HUES64 (cell line): ENCODE measurements around the gene FBRSL1.

Experiments used
- H3K27ac ChIP-seq: 2 replicates; pipeline ENCODE4 v1.7.0; 2013; ENCODE audit warnings: low read depth, low read length, inconsistent platforms
- H3K27me3 ChIP-seq: 2 replicates; pipeline ENCODE4 v1.6.1; 2013; ENCODE audit warnings: mild to moderate bottlenecking, low read length; ENCODE audit not compliant: insufficient read depth
- H3K36me3 ChIP-seq: 2 replicates; pipeline ENCODE4 v1.6.1; 2013; ENCODE audit warnings: mild to moderate bottlenecking, low read length; ENCODE audit not compliant: insufficient read depth
- H3K4me1 ChIP-seq: 2 replicates; pipeline ENCODE4 v1.6.1; 2013; ENCODE audit warnings: mild to moderate bottlenecking, low read length, moderate library complexity; ENCODE audit not compliant: insufficient read depth
- H3K4me3 ChIP-seq: 2 replicates; pipeline ENCODE4 v1.5.1; 2013; ENCODE audit warnings: mild to moderate bottlenecking, low read length, moderate library complexity
- H3K9ac ChIP-seq: 2 replicates; pipeline ENCODE4 v1.6.1; 2013; ENCODE audit warnings: mild to moderate bottlenecking, low read depth, low read length
- H3K9me3 ChIP-seq: 2 replicates; pipeline ENCODE4 v1.6.1; 2013; ENCODE audit warnings: low read depth, low read length; ENCODE audit not compliant: insufficient read depth
- WGBS: fragments of 150-250, 120-280 bp; methylation state at CpG from one replicate; pipeline ENCODE4 v1.1.7; 2013; ENCODE audit warnings: missing lambda C conversion rate; 5-methylcytosine and 5-hydroxymethylcytosine counted together

Gene FBRSL1

DNA sequence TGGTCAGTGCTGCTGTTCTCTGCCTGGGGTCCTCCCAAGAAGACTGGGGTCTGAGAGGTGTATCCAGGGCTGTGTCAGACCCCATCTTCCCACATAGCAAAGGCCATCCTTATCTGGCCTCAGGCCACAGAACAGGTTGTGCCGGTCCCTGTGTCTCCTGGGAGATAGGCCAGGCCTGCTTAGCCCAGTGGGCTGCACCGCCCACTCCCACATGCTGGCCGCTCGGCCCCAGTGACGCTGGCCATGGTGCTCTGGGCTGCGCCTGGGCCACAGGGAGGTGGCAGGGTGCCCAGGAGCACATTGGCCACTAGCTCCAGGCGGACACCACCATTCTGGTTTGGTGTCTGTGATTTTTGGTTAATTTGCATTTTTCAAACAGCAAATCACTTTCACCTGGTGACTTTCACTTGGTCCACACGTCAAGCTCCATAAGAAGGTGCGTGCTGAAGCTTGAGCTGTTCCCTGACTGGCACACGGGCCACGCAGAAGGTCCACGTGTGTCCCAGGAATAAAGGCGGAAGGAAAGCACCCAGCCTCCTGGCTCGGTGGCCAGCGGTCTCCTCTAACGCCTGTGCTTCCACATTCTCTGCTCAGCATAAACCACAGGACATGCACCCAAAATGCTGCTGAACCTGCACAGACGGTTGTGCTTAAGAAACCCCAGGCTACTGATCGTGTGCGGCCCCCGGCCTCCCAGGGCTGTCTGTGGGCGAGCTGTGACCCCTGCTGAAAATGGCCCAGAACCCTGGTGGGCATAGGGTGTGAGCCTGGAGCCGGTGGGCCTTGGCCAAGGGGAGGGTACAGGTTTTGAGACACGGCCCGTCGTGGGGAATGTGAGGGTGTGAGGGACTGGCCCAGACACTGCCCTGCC, 4.6 kb downstream of the FBRSL1 start:
- H3K4me1 ChIP-seq, result peaks cover 5% of the 10 kb centered on the region; the same call in 1 of the 2 replicates
- 0 out of 2 replicates have a peak, but pooled peaks cover 4% of the 10 kb centered on the region for H3K36me3 ChIP-seq
- 94% methylated on average over 25 of the region's 25 CpGs for WGBS
- H3K4me3 ChIP-seq, result no peak overlapping the region
- no peak overlapping the region for H3K9ac ChIP-seq
- H3K9me3 ChIP-seq, result no peaks in the 10 kb centered on the region
- peaks cover 14% of the 10 kb centered on the region for H3K27me3 ChIP-seq
- no peak overlapping the region for H3K27ac ChIP-seq

DNA sequence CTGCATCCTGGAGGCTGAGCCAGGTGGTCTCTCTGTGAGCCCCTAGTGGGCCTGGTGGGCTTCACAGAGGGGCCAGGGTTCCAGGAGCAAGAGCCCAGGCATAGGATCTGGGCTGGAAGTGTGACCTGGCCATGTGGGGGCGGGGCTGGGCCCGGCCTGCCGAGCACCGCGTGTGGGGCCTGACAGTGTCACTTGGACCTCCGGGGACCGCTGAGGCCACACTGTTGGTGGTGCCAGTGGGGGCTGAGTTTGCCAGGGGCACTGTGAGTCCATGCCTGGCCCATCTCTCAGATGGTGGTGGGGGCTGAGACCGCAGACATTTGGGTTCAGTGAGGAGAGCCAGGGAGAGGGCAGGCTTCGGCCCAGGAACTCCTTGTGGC, 5.2 kb downstream of the FBRSL1 start:
- Histone ChIP-seq H3K27me3 (peaks cover 13% of the 10 kb centered on the region), H3K9ac (no peak overlapping the region), H3K27ac (no peak overlapping the region), H3K4me3 (no peak overlapping the region), H3K36me3 (0 out of 2 replicates have a peak, but pooled peaks cover 4% of the 10 kb centered on the region), H3K4me1 (peaks cover 5% of the 10 kb centered on the region; the same call in 1 of the 2 replicates), H3K9me3 (no peaks in the 10 kb centered on the region)
- WGBS, result 89% methylated on average over 9 of the region's 9 CpGs

DNA sequence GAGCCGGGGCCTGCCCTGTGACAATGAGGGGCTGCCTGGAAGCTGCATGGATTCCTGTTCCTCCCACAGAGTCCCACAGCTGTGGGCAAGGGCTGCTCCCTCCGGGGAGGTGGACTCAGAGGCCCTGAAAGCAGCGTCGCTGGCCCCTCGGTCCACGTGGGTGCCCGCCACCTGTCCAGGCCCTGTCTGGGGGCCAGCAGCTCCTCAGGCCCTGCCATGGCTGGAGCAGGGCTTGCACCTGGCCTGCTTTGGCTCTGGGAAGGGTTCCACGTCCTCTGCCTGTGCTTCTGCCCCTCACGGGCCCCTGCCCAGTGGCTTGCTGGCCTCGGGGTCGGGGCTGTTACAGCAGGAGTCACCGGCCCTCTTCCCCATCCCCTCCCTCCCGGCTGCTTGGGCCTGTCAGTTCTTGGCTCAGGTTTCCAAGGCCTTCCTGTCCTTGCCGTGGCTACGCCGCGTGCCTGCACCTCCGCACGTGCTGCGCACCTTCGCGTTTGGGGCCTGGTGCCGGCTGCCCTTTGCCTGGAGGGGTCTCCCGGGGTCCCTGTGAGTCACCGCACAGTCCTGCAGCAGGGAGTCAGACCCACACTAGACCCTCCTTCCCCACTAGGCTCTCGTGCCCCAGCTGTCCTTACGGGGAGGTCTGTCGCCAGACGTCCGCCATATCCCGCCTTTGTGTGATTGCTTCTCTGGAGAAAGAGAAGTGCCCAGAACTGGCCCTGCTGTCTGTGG, 5.8 kb downstream of the FBRSL1 start:
- no peaks in the 10 kb centered on the region for H3K9me3 ChIP-seq
- no peak overlapping the region for H3K9ac ChIP-seq
- H3K4me3 ChIP-seq, result no peak overlapping the region
- H3K36me3 ChIP-seq, result 0 out of 2 replicates have a peak, but pooled peaks cover 4% of the 10 kb centered on the region
- no peak overlapping the region for H3K27ac ChIP-seq
- WGBS, result 89% methylated on average over 31 of the region's 31 CpGs
- peaks cover 5% of the 10 kb centered on the region; the same call in 1 of the 2 replicates for H3K4me1 ChIP-seq
- peaks cover 11% of the 10 kb centered on the region for H3K27me3 ChIP-seq

DNA sequence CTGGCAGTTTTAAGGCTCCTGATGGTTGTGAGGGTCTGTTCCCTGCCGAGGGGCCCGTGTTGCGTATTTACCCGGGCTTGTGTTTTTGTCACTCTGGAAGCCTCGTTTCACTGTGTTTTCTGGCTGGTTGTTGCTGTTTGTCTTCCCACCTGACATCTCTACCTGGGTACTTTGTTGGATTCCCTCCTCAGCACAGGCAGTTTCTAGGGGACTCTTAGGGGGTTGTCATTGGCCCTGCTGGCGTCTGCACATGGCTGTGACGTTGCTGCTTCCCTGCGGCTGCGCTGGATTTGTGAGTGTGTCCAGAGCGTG, 6.4 kb downstream of the FBRSL1 start:
- Histone ChIP-seq H3K27ac (no peak overlapping the region), H3K9me3 (no peaks in the 10 kb centered on the region), H3K36me3 (0 out of 2 replicates have a peak, but pooled peaks cover 4% of the 10 kb centered on the region), H3K9ac (no peak overlapping the region), H3K4me3 (no peak overlapping the region), H3K4me1 (no peaks in the 10 kb centered on the region), H3K27me3 (peaks cover 6% of the 10 kb centered on the region; the same call in 1 of the 2 replicates)
- 84% methylated on average over 10 of the region's 10 CpGs for WGBS

DNA sequence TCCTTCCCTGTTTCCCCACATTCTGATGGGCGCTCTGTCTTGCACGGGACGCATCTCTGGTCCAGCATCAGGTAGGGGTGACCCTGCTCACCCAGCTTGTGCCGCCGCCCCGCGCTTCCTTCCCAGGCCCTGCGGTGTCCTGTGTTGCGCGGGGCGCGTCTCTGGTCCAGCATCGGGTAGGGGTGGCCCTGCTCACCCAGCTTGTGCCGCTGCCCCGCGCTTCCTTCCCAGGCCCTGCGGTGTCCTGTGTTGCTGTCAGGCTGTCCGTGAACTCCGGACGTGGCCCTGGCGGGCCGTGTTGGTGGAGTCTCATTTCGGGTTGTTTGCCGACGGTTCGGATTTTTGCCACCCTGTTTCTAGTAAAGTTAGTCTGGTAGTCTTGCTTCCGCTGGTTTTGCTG, 6.8 kb downstream of the FBRSL1 start:
- Histone ChIP-seq H3K4me1 (no peaks in the 10 kb centered on the region), H3K27me3 (peaks cover 4% of the 10 kb centered on the region; the same call in 1 of the 2 replicates), H3K36me3 (0 out of 2 replicates have a peak, but pooled peaks cover 4% of the 10 kb centered on the region), H3K4me3 (no peak overlapping the region), H3K9ac (no peak overlapping the region), H3K9me3 (no peaks in the 10 kb centered on the region), H3K27ac (no peak overlapping the region)
- 92% methylated on average over 27 of the region's 27 CpGs for WGBS

DNA sequence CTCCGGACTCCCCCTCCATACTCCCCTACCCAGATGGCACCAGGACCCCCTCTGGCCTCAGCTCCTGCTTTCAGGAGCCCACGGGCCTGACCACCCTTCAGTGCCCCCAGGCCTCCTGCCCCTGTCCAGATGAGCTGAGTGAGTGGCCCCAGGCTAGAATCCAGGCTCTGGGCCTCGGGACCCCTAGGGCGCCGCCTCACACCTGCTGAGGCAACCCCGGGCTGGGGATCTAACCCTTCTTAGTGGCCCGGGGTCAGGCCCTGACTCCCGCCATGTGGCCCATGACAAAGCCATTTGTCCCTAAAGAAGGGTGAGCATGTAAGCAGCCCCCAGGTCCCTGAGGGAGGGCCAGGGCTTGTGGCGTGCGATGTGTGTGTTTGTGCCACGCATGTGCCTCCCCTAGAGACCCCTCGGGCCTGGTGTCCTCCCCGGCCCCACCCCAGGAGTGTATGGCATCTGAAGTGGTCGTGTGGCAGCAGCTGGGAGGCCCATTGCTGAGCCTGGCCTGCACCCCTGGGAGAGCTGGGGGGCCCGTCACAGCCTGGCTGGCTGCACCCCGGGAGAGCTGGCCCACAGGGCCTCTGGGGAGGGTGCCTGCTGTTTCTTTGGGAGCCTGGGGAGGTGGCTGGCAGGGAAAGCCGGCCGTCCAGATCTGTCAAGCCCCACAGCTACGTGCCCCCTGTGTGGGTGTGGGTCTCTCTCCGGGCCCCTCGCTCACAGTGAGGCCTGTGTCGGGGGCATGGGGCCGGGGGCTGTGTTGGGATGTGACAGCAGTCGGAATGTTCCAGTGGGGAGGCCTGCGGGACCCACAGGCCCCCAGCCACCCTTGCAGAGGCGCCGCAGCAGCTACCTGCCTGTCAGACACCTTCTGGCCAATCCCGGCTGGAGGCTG, 7.8 kb downstream of the FBRSL1 start:
- Histone ChIP-seq H3K4me1 (peaks cover 5% of the 10 kb centered on the region; the same call in 1 of the 2 replicates), H3K36me3 (0 out of 2 replicates have a peak, but pooled peaks cover 2% of the 10 kb centered on the region), H3K9ac (no peak overlapping the region), H3K9me3 (no peaks in the 10 kb centered on the region), H3K27ac (no peak overlapping the region), H3K27me3 (no peaks in the 10 kb centered on the region), H3K4me3 (no peak overlapping the region)
- 91% methylated on average over 27 of the region's 28 CpGs for WGBS

DNA sequence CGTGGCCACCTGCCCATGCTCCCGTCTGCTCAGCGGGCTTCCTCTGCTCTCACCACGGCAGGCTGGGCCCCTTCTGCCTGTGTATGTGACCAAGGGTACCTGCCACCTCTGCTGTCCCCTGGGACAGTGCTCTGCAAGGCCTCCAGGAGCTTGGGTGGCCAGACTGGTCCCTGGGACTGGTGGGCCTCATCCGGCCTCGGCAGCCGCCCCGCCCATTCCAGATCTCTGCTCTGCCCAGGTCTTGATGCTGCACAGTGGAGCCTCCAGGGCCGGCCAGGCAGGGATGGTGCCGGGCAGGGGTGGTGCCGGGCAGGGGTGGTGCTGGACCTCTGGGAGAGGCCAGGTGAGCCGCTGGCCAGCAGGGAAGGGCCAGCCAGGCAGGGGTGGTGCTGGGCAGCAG, 9.0 kb downstream of the FBRSL1 start:
- Histone ChIP-seq H3K9ac (no peak overlapping the region), H3K4me3 (no peak overlapping the region), H3K9me3 (no peaks in the 10 kb centered on the region), H3K27ac (no peak overlapping the region), H3K36me3 (no peaks in the 10 kb centered on the region), H3K27me3 (no peaks in the 10 kb centered on the region), H3K4me1 (peaks cover 5% of the 10 kb centered on the region; the same call in 1 of the 2 replicates)
- 93% methylated on average over 12 of the region's 12 CpGs for WGBS

DNA sequence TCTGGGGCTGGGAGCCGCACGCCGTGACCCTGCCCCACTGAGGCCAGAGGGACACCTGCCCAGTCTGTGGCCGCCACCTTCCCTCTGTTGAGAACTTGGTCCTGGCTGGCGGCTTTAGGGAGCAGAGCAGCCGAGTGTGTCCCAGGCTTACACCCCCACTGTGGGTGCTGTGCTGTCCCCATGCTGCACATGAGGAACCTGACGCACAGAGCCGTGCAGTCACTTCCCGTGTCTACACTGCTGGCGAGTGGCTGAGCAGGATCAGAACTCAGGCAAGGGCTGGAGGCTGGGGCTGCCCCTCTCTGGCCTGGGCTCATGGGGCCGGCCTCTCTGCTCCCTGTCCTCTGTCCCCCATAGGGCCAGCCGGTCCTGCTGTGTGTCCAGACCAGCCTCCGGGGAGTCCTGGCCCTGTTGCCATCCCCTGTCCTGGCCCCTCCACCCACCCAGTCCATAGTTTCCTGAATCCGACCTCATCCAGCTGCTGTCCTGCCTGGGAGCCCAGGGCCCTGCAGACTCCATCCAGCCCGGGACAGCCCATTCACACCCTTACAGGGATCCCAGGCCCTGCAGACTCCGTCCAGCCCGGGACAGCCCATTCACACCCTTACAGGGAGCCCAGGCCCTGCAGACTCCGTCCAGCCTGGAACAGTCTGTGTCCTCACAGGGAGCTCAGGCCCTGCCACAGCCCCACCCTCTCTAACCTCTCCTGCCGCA, 10.3 kb downstream of the FBRSL1 start:
- H3K4me3 ChIP-seq, result no peak overlapping the region
- no peaks in the 10 kb centered on the region for H3K9me3 ChIP-seq
- H3K36me3 ChIP-seq, result no peaks in the 10 kb centered on the region
- peaks cover 5% of the 10 kb centered on the region; the same call in 1 of the 2 replicates for H3K4me1 ChIP-seq
- H3K9ac ChIP-seq, result no peak overlapping the region
- 90% methylated on average over 19 of the region's 19 CpGs for WGBS
- no peak overlapping the region for H3K27ac ChIP-seq
- H3K27me3 ChIP-seq, result no peaks in the 10 kb centered on the region

DNA sequence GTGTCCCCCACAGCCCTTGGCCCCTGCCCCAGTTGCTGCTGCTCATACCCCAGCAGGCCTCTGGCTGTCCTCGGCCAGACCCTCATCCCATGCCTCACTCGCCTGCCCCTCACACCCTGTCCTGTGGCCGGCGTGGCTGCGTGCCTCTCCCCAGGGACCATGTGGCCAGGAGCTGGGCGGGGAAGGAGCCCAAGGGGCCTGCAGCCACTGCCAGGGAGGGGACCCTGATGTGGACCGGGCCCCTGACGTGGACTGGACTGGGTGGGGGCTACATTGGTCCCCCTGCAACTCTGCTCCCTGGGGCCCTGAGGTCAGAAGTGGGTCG, 10.9 kb downstream of the FBRSL1 start:
- Histone ChIP-seq H3K27ac (no peak overlapping the region), H3K9ac (no peak overlapping the region), H3K36me3 (no peaks in the 10 kb centered on the region), H3K4me3 (no peak overlapping the region), H3K9me3 (no peaks in the 10 kb centered on the region), H3K27me3 (no peaks in the 10 kb centered on the region), H3K4me1 (peaks cover 5% of the 10 kb centered on the region; the same call in 1 of the 2 replicates)
- 91% methylated on average over 9 of the region's 9 CpGs for WGBS

DNA sequence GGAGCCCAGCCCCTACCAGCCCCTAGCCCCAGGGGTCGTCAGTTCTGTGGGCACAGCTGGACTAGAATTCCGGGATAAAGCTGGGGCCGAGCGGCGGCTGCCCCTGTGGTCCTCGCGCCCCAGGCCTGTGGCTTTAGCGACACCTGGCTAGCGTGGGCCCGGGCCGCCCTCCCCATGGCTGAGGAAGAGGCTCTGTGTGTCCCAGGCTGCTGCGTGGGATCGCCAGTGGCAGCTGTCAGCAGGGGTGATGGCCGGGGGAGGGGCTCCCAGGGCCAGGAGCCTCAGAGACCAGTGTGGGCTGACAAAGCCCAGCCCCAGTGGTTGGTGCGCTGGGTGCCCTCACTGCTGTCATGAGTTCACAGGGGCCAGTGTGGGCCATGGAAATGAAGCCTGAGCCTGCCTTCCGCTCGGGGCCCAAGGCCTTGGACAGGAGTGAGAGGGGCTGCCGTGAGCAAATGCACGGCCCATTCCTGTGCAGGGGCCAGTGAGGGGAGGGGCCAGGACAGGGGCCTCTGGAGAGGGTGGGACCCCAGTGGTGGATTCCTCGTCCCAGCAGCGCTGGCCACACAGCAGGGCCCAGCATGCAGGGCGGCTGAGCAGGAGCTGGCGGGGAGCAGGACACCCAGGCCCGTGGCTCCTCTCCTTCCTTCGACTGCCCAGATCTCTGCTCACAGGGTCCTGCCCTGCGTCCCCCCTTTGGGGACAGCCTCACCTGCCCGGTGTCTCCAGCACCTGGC, 11.4 kb downstream of the FBRSL1 start:
- H3K4me3 ChIP-seq, result no peak overlapping the region
- no peak overlapping the region for H3K27ac ChIP-seq
- peaks cover 8% of the 10 kb centered on the region for H3K4me1 ChIP-seq
- no peaks in the 10 kb centered on the region for H3K27me3 ChIP-seq
- no peak overlapping the region for H3K9ac ChIP-seq
- WGBS, result 81% methylated on average over 27 of the region's 27 CpGs
- no peaks in the 10 kb centered on the region for H3K36me3 ChIP-seq
- H3K9me3 ChIP-seq, result no peaks in the 10 kb centered on the region
